ENCODE measurements around the gene ZNF84. TPM values are rescaled to one million over a fixed set of nuclear protein-coding genes. Genes with fewer than 3 reads are reported as not detected.
A peak's percentile ranks its signal among the peaks of the same experiment; 100 is the strongest.

ZNF84 gene
- total and polyA plus RNA-seq, 12 donors = 4.6 to 23.0 (median 16.8) TPM

DNA sequence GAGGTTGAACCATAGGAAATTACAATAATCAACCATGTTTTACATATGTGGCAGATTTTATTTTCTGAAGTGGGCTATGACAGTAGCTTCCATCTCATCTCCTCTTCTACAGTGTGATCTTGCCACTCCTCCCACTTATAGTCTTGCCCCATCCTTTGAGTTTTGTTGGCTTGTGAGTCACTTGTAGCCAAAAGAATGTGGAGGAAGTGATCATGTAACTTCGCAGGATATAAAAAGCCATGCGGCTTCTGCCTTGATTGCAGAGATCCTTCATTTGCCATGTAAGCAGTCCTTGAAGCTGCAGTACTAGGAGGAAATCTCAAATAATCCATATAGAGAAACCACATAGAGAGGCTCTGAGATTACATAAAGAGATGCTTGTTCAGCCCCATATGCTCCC lies 13.7 kb upstream of the ZNF84 start:
- Histone ChIP-seq H3K9me3 (peaks cover 0 to 100% (median 51%) of the 10 kb centered on the region in 11 donors), H3K4me1 (no peaks in the 10 kb centered on the region), H3K4me3 (no peak overlapping the region), H3K27ac (no peak overlapping the region), H3K27me3 (no peaks in the 10 kb centered on the region), H3K36me3 (peaks cover 0 to 22% (median 0%) of the 10 kb centered on the region in 9 donors)
- WGBS, 2 donors = 88 to 90% methylated on average over 2 of the region's 2 CpGs
- no peak for DNase-seq
- ATAC-seq = no peak
- intact Hi-C loops (cut with DNase I) = no loop called here
- TF ChIP-seq, protein P1, sequence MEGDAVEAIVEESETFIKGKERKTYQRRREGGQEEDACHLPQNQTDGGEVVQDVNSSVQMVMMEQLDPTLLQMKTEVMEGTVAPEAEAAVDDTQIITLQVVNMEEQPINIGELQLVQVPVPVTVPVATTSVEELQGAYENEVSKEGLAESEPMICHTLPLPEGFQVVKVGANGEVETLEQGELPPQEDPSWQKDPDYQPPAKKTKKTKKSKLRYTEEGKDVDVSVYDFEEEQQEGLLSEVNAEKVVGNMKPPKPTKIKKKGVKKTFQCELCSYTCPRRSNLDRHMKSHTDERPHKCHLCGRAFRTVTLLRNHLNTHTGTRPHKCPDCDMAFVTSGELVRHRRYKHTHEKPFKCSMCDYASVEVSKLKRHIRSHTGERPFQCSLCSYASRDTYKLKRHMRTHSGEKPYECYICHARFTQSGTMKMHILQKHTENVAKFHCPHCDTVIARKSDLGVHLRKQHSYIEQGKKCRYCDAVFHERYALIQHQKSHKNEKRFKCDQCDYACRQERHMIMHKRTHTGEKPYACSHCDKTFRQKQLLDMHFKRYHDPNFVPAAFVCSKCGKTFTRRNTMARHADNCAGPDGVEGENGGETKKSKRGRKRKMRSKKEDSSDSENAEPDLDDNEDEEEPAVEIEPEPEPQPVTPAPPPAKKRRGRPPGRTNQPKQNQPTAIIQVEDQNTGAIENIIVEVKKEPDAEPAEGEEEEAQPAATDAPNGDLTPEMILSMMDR (IDR thresholded peaks at IDR 0.05) = no peak

DNA sequence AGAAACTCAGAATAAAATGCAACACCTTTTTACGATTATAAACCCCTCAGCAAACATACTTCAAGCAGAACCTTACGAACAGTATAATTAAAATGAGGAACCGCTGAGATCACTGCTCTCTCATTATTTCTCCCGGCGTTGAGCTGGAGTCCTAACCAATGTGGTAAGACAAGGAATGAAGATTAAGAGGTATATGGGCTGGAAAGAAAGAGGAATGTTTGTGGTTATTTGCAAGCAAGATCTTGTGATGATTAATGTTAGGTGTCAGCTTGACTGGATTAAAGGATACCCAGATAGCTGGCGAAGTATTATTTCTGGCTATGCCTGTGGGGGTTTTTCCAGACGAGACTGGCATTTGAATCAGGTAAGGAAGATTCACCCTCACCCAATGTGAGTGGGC lies 10.3 kb upstream of the ZNF84 start:
- Histone ChIP-seq H3K4me3 (no peak overlapping the region), H3K4me1 (no peaks in the 10 kb centered on the region), H3K27me3 (no peaks in the 10 kb centered on the region), H3K27ac (no peak overlapping the region), H3K9me3 (peaks cover 0 to 96% (median 47%) of the 10 kb centered on the region in 11 donors), H3K36me3 (no peaks in the 10 kb centered on the region)
- intact Hi-C loops (cut with DNase I) = no loop called here
- ATAC-seq (no peak), DNase-seq (no peak)
- WGBS, 2 donors = 94% methylated on average over 7 of the region's 7 CpGs
- TF ChIP-seq, protein P1 (IDR thresholded peaks at IDR 0.05) = no peak

DNA sequence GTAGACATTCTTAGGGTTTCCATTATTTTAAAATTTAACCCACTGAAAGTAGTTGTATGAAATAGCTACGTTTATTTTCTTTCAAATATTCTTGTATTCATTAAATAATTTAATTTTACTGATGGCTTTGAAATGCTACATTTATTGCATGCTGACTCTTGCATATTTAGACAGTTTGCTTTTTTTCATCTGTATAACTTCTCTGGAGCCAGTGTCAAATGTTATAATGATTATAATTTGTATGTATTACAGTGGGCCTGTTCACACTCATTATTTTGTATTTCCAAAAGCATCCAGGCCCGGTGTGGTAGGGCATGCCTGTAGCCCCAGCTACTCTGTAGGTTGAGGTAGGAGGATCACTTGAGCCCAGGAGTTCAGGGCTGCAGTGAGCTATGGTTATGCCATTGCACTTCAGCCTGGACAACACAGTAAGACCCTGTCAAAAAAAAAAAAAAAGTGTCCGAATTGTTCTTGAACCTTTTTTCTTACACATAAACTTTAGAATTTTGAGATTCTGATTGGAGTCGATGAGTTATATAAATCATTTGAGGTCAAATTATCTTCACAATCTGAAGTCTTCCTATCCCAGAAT lies 905 bp downstream of the ZNF84 start:
- WGBS, 2 donors = 51 to 52% methylated on average over 4 of the region's 4 CpGs
- intact Hi-C loops (cut with DNase I) = loop anchor here in 4 of 10 donors (5.0 to 10.0 kb wide), 4 partner anchors 39 to 53 kb away; partner anchors contain the start of genes ZNF26 (in 3 of the 4) and ZNF140 (in 1 of the 4)
- TF ChIP-seq, protein P1 (IDR thresholded peaks at IDR 0.05) = no peak
- no peak for DNase-seq
- no peak for ATAC-seq
- no peaks in the 10 kb centered on the region for H3K27me3 ChIP-seq
- peaks cover 0 to 14% (median 8%) of the 10 kb centered on the region in 9 donors for H3K4me1 ChIP-seq
- H3K9me3 ChIP-seq = peaks cover under 1 to 88% (median 43%) of the 10 kb centered on the region in 11 donors
- peak overlapping the region; percentile 53 to 90 (median 77) for H3K4me3 ChIP-seq
- peaks cover 0 to 51% (median 23%) of the 10 kb centered on the region in 9 donors for H3K36me3 ChIP-seq
- peak overlapping the region in 9 of 10 donors; percentile 90 to 96 (median 94) for H3K27ac ChIP-seq

DNA sequence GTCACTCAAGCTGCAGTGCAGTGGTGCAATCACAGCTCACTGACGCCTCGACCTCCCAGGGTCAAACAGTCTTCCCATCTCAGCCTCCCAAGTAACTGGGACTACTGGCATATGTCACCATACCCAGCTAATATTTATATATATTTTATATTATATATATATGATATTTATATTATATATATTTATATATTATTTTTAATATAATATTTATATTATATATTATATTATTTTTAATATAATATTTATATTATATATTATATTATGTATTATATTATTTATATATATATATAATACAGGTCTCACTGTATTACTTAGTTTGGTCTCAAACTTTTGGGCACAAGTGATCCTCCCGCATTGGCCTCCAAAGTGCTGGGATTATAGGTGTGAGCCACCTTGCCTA lies 9.4 kb downstream of the ZNF84 start:
- no peak overlapping the region for H3K4me3 ChIP-seq
- H3K9me3 ChIP-seq = peaks cover 0 to 100% (median 97%) of the 10 kb centered on the region in 11 donors
- H3K4me1 ChIP-seq = no peaks in the 10 kb centered on the region
- intact Hi-C loops (cut with DNase I) = loop anchor here in 1 of 10 donors (10.0 kb wide), 1 partner anchor 122 kb away; no protein-coding TSS in a partner anchor
- 98 to 99% methylated on average over 3 of the region's 3 CpGs for WGBS, 2 donors
- H3K27me3 ChIP-seq = no peaks in the 10 kb centered on the region
- TF ChIP-seq, protein P1 (IDR thresholded peaks at IDR 0.05) = no peak
- DNase-seq = no peak
- no peak overlapping the region for H3K27ac ChIP-seq
- H3K36me3 ChIP-seq = peaks cover 22 to 100% (median 95%) of the 10 kb centered on the region in 9 donors
- no peak for ATAC-seq

Measured in heart right ventricle (tissue), 16 donors.